Activated CD4-positive, alpha-beta T cell treated with anti-CD3 and anti-CD28 coated beads for 1 hour (primary cell): ENCODE measurements around the gene TRMT11.
A peak's percentile ranks its signal among the peaks of the same experiment; 100 is the strongest.
"Not testable (repeated sequence)": the region's sequence is repeated elsewhere in the genome, so short reads cannot be mapped to it uniquely, and the experiment has no call there.

Experiments used
- DNase-seq: peaks from one replicate; pipeline ENCODE4 v3.0.0-alpha.2; 2020

Gene TRMT11

GRCh38 chr6:125956506-125957390 lies 29.6 kb upstream of the TRMT11 start, which contains the start of gene HINT3:
HINT3 (plus strand) TSS chr6:125956770; CDS start chr6:125956978, 208 bp downstream.
- peak; percentile 97 for DNase-seq

- no peak for DNase-seq
These were observed 29.0 kb upstream of the TRMT11 start for GRCh38 chr6:125957391-125957693.

GRCh38 chr6:125957845-125958244 lies 28.5 kb upstream of the TRMT11 start:
- no peak for DNase-seq

- no peak for DNase-seq
These were observed 27.3 kb upstream of the TRMT11 start for GRCh38 chr6:125959041-125959440.

- DNase-seq, result no peak
These were observed 25.2 kb upstream of the TRMT11 start for GRCh38 chr6:125961117-125961516.

GRCh38 chr6:125962900-125963497 lies 23.3 kb upstream of the TRMT11 start:
- DNase-seq, result no peak

GRCh38 chr6:125963817-125964216 lies 22.5 kb upstream of the TRMT11 start:
- no peak for DNase-seq

- DNase-seq, result no peak
These were observed 19.8 kb upstream of the TRMT11 start for GRCh38 chr6:125966569-125966968.

- no peak for DNase-seq
These were observed 17.8 kb upstream of the TRMT11 start for GRCh38 chr6:125968493-125968892.

- DNase-seq, result no peak
These were observed 15.6 kb upstream of the TRMT11 start for GRCh38 chr6:125970760-125971159.

- not testable (repeated sequence) for DNase-seq
These were observed 13.9 kb upstream of the TRMT11 start for GRCh38 chr6:125972478-125972877.

- DNase-seq, result no peak
These were observed 12.0 kb upstream of the TRMT11 start for GRCh38 chr6:125974214-125974866.

GRCh38 chr6:125979101-125979500 lies 7.2 kb upstream of the TRMT11 start:
- DNase-seq, result no peak

- no peak for DNase-seq
These were observed 4.7 kb upstream of the TRMT11 start for GRCh38 chr6:125981571-125982185.

GRCh38 chr6:125983246-125983945 lies 2.9 kb upstream of the TRMT11 start:
- no peak for DNase-seq

GRCh38 chr6:125984311-125984710 lies 2.0 kb upstream of the TRMT11 start:
- no peak for DNase-seq

- DNase-seq, result no peak
These were observed 818 bp upstream of the TRMT11 start for GRCh38 chr6:125985522-125985921.

GRCh38 chr6:125985979-125986300 lies 400 bp upstream of the TRMT11 start:
- DNase-seq, result no peak

- no peak for DNase-seq
These were observed 782 bp downstream of the TRMT11 start for GRCh38 chr6:125987026-125987617.

- DNase-seq, result no peak
These were observed 1.9 kb downstream of the TRMT11 start for GRCh38 chr6:125988280-125988679.

- DNase-seq, result no peak
These were observed 3.3 kb downstream of the TRMT11 start for GRCh38 chr6:125989631-125990030.

- no peak for DNase-seq
These were observed 5.3 kb downstream of the TRMT11 start for GRCh38 chr6:125991653-125992052.
